T-cell (primary cell): ENCODE measurements around the gene LRP2. TPM values are rescaled to one million over a fixed set of nuclear protein-coding genes. Genes with fewer than 3 reads are reported as not detected.

ENCODE experiments used
- ATAC-seq, 4 experiments: fragments of 200-7000 bp in 3 of 4; fragments of 150-1000 bp in 1 of 4; cut with Tn5 transposase; replicated peaks in 1 of 4; 1 replicate in 3 of 4; 2 replicates in 1 of 4; pipeline ENCODE4 v1.10.0; 2021; ENCODE audit warnings: moderate library complexity in 3 of 4, mild to moderate bottlenecking in 2 of 4, moderate number of reproducible peaks in 1 of 4
- CTCF ChIA-PET, 2 donors: fragments of 300-600 bp; sonication (Branson Sonifier 250); formaldehyde crosslinking; loops; one replicate each; lab custom pipeline; 2022; ENCODE audit warnings: antibody characterized with exemption in 2 of 2; lab: Charles Lee
- POLR2A ChIA-PET, 2 donors: fragments of 300-600 bp; sonication (Branson Sonifier 250); formaldehyde crosslinking; loops; one replicate each; lab custom pipeline; 2022; ENCODE audit warnings: antibody characterized with exemption in 2 of 2; lab: Charles Lee
- DNase-seq, 35 experiments: peaks; one replicate each; pipeline versions ENCODE4 v3.0.0 to v3.0.0-alpha.2; 2013 to 2023
- H3K27ac ChIP-seq: one replicate; pipeline ENCODE4 v1.5.1; 2013; ENCODE audit warnings: low read length
- H3K27me3 ChIP-seq, 2 experiments: replicated peaks in 1 of 2; 1 replicate in 1 of 2; 2 replicates in 1 of 2; pipeline versions ENCODE4 v1.6.1 to v1.7.0; 2013; ENCODE audit warnings: low read length in 1 of 2, mixed read lengths in 1 of 2; ENCODE audit not compliant: control insufficient read depth in 2 of 2, insufficient read depth in 2 of 2; ENCODE audit errors: extremely low read depth in 1 of 2
- H3K36me3 ChIP-seq, 2 donors: 1 replicate in 1 of 2; 2 replicates in 1 of 2; pipeline versions ENCODE4 v1.6.1 to v1.7.0; 2013; ENCODE audit warnings: low read length in 1 of 2; ENCODE audit not compliant: control insufficient read depth in 2 of 2, insufficient read depth in 1 of 2; ENCODE audit errors: extremely low read depth in 1 of 2
- H3K4me1 ChIP-seq, 2 experiments: 1 replicate in 1 of 2; 2 replicates in 1 of 2; pipeline versions ENCODE4 v1.6.1 to v1.7.0; 2013; ENCODE audit warnings: low read length in 2 of 2, mixed read lengths in 1 of 2; ENCODE audit not compliant: insufficient read depth in 2 of 2, control insufficient read depth in 1 of 2; ENCODE audit errors: extremely low read depth in 1 of 2
- H3K4me3 ChIP-seq, 2 donors: 1 replicate in 1 of 2; 2 replicates in 1 of 2; pipeline versions ENCODE4 v1.5.1 to v1.7.0; 2013; ENCODE audit warnings: mild to moderate bottlenecking in 2 of 2, low read length in 1 of 2, moderate library complexity in 1 of 2; ENCODE audit not compliant: control insufficient read depth in 1 of 2; ENCODE audit errors: extremely low read depth in 1 of 2
- H3K9me3 ChIP-seq: 2 replicates; pipeline ENCODE4 v1.7.0; 2013
- H3K27ac Mint-ChIP-seq, 2 donors: one replicate each; pipeline ENCODE4 v1.8.0; 2020 to 2021; ENCODE audit warnings: mild to moderate bottlenecking in 2 of 2, mixed read lengths in 2 of 2
- H3K27me3 Mint-ChIP-seq, 2 donors: one replicate each; pipeline ENCODE4 v1.8.0; 2021 to 2022; ENCODE audit warnings: mixed read lengths in 2 of 2
- H3K36me3 Mint-ChIP-seq: one replicate; pipeline ENCODE4 v1.8.0; 2021; ENCODE audit warnings: mixed read lengths
- H3K4me1 Mint-ChIP-seq, 3 donors: one replicate each; pipeline ENCODE4 v1.8.0; 2020 to 2022; ENCODE audit warnings: mixed read lengths in 3 of 3, mild to moderate bottlenecking in 1 of 3
- H3K4me3 Mint-ChIP-seq, 3 donors: one replicate each; pipeline ENCODE4 v1.8.0; 2020 to 2022; ENCODE audit warnings: mild to moderate bottlenecking in 3 of 3, mixed read lengths in 3 of 3, moderate library complexity in 3 of 3
- H3K9me3 Mint-ChIP-seq, 3 donors: one replicate each; pipeline ENCODE4 v1.8.0; 2020 to 2022; ENCODE audit warnings: mixed read lengths in 3 of 3
- WGBS: methylation state at CpG from one replicate; pipeline ENCODE4 v1.1.5; 2013; ENCODE audit warnings: missing lambda C conversion rate; ENCODE audit not compliant: insufficient coverage; 5-methylcytosine and 5-hydroxymethylcytosine counted together
- total RNA-seq, 35 experiments: library from RNA in 6 of 35; stranded (reverse) in 6 of 35; fragments of 120-200 nt in 1 of 35; gene quantifications; one replicate each; pipeline versions ENCODE4 v1.2.1 to v1.2.4 and lab custom pipeline; 2013 to 2026

LRP2 gene
- total RNA-seq, 5 donors from 2014 or later (not counting 1 experiment from before 2014, with no cell fraction given) = 0.03 TPM; not detected in 4

DNA sequence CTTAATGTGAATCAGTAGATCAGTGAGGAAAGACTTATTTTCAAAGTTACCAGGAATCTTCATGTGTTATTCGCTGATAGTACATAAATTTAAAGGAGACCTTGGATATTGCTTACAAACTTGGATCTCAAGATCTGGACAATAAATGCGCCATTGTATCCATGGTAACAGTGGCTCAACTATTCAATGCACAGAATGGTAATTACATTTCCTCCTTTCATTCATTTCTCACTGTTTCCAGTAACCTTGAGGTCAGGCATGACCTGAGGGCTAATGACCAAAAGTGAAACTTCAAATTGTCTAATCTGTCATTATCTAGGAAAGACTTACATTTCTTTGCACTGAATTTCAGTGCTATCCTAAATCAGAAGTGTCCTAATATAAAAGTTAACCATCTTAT lies 8.1 kb downstream of the LRP2 start:
- peaks cover 7 to 23% of the 10 kb centered on the region in 2 donors for H3K27me3 Mint-ChIP-seq
- H3K4me3 ChIP-seq = no peak overlapping the region
- H3K36me3 ChIP-seq = no peaks in the 10 kb centered on the region
- no peaks in the 10 kb centered on the region for H3K9me3 ChIP-seq
- ATAC-seq = no peak
- no peak overlapping the region for H3K4me3 Mint-ChIP-seq
- 86% methylated on average over 1 of the region's 2 CpGs for WGBS
- H3K4me1 Mint-ChIP-seq = no peaks in the 10 kb centered on the region
- no peaks in the 10 kb centered on the region for H3K4me1 ChIP-seq
- peaks cover 4 to 6% of the 10 kb centered on the region in 2 experiments for H3K27me3 ChIP-seq
- DNase-seq = no peak
- no peak overlapping the region for H3K27ac Mint-ChIP-seq
- CTCF ChIA-PET = interaction anchor here in 1 of 2 donors (1.1 kb wide), 1 partner anchor 12 kb away, joined by 3 read pairs; no protein-coding TSS in a partner anchor
- no peak overlapping the region for H3K27ac ChIP-seq
- POLR2A ChIA-PET = no interaction called here
- no peaks in the 10 kb centered on the region for H3K9me3 Mint-ChIP-seq
- H3K36me3 Mint-ChIP-seq = no peaks in the 10 kb centered on the region

- no peaks in the 10 kb centered on the region for H3K9me3 Mint-ChIP-seq
- peaks cover 0 to 6% of the 10 kb centered on the region in 2 experiments for H3K27me3 ChIP-seq
- no peak overlapping the region for H3K4me3 ChIP-seq
- H3K4me3 Mint-ChIP-seq = no peak overlapping the region
- H3K36me3 Mint-ChIP-seq = no peaks in the 10 kb centered on the region
- DNase-seq (no peak), ATAC-seq (no peak)
- POLR2A ChIA-PET = no interaction called here
- 100% methylated on average over 3 of the region's 4 CpGs for WGBS
- H3K36me3 ChIP-seq = no peaks in the 10 kb centered on the region
- H3K4me1 Mint-ChIP-seq = no peaks in the 10 kb centered on the region
- H3K27ac Mint-ChIP-seq = no peak overlapping the region
- CTCF ChIA-PET = interaction anchor here in 1 of 2 donors (0.8 kb wide), 1 partner anchor 20 kb away, joined by 3 read pairs; no protein-coding TSS in a partner anchor
- H3K27me3 Mint-ChIP-seq = peaks cover 7 to 17% of the 10 kb centered on the region in 2 donors
- no peaks in the 10 kb centered on the region for H3K9me3 ChIP-seq
- no peaks in the 10 kb centered on the region for H3K4me1 ChIP-seq
- no peak overlapping the region for H3K27ac ChIP-seq
Measured at GRCh38 chr2:169351725-169352124, 10.6 kb downstream of the LRP2 start.

DNA sequence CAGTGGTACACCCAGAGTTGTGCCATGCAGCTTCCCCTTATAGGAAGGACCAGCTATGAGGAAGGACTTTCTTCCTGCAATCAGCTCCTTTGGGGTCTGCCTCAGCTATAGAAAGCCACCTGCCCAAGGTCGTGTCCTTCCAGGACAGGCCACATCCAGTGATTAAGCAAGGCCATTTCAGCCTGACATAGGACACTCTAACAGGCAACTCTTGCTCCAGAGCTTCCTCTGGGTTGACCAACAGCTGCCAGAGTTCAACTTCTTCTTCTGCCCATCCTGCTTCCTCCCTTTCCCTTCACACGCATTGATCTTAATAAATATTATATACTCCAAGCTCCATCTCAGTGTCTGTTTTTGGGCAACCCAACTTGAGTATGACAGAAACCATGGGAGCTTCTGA lies 12.8 kb downstream of the LRP2 start:
- no peak overlapping the region for H3K27ac Mint-ChIP-seq
- no peaks in the 10 kb centered on the region for H3K36me3 Mint-ChIP-seq
- ChIA-PET POLR2A (no interaction called here), CTCF (no interaction called here)
- ATAC-seq = no peak
- H3K27me3 Mint-ChIP-seq = peaks cover 2 to 4% of the 10 kb centered on the region in 2 donors
- DNase-seq = no peak
- Histone ChIP-seq H3K4me3 (no peak overlapping the region), H3K4me1 (no peaks in the 10 kb centered on the region), H3K9me3 (no peaks in the 10 kb centered on the region), H3K27me3 (peaks cover 0 to 6% of the 10 kb centered on the region in 2 experiments), H3K36me3 (no peaks in the 10 kb centered on the region), H3K27ac (no peak overlapping the region)
- WGBS = 64% methylated on average over 1 of the region's 2 CpGs
- H3K4me3 Mint-ChIP-seq = no peak overlapping the region
- no peaks in the 10 kb centered on the region for H3K4me1 Mint-ChIP-seq
- H3K9me3 Mint-ChIP-seq = no peaks in the 10 kb centered on the region

DNA sequence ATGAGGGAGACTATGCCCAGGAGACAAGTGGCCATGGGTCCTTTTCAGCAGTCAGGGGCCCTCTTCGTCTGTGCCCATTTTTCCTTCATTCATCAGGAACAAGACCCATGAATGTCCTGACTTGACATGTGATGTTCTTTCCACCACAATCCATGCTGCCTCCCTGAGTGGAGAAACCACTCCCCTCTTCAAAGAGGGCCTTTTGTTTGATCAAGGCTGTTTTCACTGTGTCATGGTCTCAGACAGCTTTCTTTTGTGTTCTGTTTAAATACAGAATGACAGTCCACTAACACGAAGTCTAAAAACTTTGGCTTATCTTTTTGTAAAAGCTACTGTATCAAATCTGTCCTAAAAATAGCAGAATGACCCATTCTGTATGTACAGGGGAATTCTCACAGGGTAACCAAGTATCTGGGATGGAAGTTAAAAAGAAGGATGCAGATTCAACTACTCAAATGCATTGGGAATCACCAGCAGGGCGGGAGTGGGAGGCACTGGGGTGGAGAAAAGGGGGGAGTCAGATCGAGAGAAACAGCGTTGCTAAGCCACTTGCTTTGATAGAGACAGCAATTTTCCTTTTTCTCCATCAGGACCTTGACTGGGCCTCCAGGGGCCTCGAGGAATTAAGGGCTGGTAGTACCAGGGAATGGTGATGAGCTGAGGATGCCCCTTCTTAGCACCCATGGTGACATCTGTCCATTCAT lies 13.9 kb downstream of the LRP2 start:
- H3K36me3 Mint-ChIP-seq = no peaks in the 10 kb centered on the region
- Histone ChIP-seq H3K9me3 (no peaks in the 10 kb centered on the region), H3K27ac (no peak overlapping the region), H3K36me3 (no peaks in the 10 kb centered on the region), H3K4me3 (no peak overlapping the region), H3K4me1 (no peaks in the 10 kb centered on the region), H3K27me3 (peaks cover 0 to 6% of the 10 kb centered on the region in 2 experiments)
- no peak for DNase-seq
- no peaks in the 10 kb centered on the region for H3K9me3 Mint-ChIP-seq
- POLR2A ChIA-PET = no interaction called here
- CTCF ChIA-PET = no interaction called here
- no peak for ATAC-seq
- no peak overlapping the region for H3K4me3 Mint-ChIP-seq
- no CpG with 5 or more reads among the region's 6 CpGs for WGBS
- H3K4me1 Mint-ChIP-seq = no peaks in the 10 kb centered on the region
- no peak overlapping the region for H3K27ac Mint-ChIP-seq
- H3K27me3 Mint-ChIP-seq = peaks cover 2 to 4% of the 10 kb centered on the region in 2 donors

GRCh38 chr2:169345486-169346437 lies 16.6 kb downstream of the LRP2 start:
- ATAC-seq (no peak), DNase-seq (no peak)
- Histone ChIP-seq H3K4me3 (no peak overlapping the region), H3K27ac (no peak overlapping the region), H3K27me3 (peaks cover 0 to 6% of the 10 kb centered on the region in 2 experiments), H3K9me3 (no peaks in the 10 kb centered on the region), H3K4me1 (no peaks in the 10 kb centered on the region), H3K36me3 (no peaks in the 10 kb centered on the region)
- ChIA-PET POLR2A (no interaction called here), CTCF (interaction anchor here in 1 of 2 donors (0.5 kb wide), 1 partner anchor 572 kb away, joined by 4 read pairs; no protein-coding TSS in a partner anchor)
- H3K36me3 Mint-ChIP-seq = no peaks in the 10 kb centered on the region
- H3K4me3 Mint-ChIP-seq = no peak overlapping the region
- H3K27me3 Mint-ChIP-seq = peaks cover 7 to 9% of the 10 kb centered on the region in 2 donors
- H3K9me3 Mint-ChIP-seq = no peaks in the 10 kb centered on the region
- H3K27ac Mint-ChIP-seq = no peak overlapping the region
- H3K4me1 Mint-ChIP-seq = no peaks in the 10 kb centered on the region
- 73% methylated on average over 3 of the region's 7 CpGs for WGBS

- Mint-ChIP-seq H3K9me3 (no peaks in the 10 kb centered on the region), H3K4me1 (no peaks in the 10 kb centered on the region), H3K27ac (no peak overlapping the region), H3K36me3 (no peaks in the 10 kb centered on the region), H3K4me3 (no peak overlapping the region), H3K27me3 (peaks cover 12% of the 10 kb centered on the region in 2 donors)
- Histone ChIP-seq H3K27ac (no peak overlapping the region), H3K9me3 (no peaks in the 10 kb centered on the region), H3K36me3 (no peaks in the 10 kb centered on the region), H3K27me3 (peaks cover 0 to 6% of the 10 kb centered on the region in 2 experiments), H3K4me1 (no peaks in the 10 kb centered on the region), H3K4me3 (no peak overlapping the region)
- ChIA-PET CTCF (no interaction called here), POLR2A (no interaction called here)
- WGBS = 100% methylated on average over 1 of the region's 5 CpGs
- DNase-seq (no peak), ATAC-seq (no peak)
Measured at GRCh38 chr2:169344736-169345485, 17.4 kb downstream of the LRP2 start.
